GM18868 (cell line): ENCODE results near the gene POLG.
"Not testable (repeated sequence)": the region's sequence is repeated elsewhere in the genome, so short reads cannot be mapped to it uniquely, and the experiment has no call there.

Experiments
- ATAC-seq: cut with Tn5 transposase; IDR thresholded peaks from one replicate; pipeline ENCODE4 v1.9.1; 2021; ENCODE audit warnings: mild to moderate bottlenecking, moderate library complexity; ENCODE audit not compliant: unreplicated experiment

The POLG gene

GRCh38 chr15:89293012-89293411 is 41.6 kb downstream of the POLG start:
- no peak for ATAC-seq

GRCh38 chr15:89291934-89292438 is 42.6 kb downstream of the POLG start:
- no peak for ATAC-seq

DNA sequence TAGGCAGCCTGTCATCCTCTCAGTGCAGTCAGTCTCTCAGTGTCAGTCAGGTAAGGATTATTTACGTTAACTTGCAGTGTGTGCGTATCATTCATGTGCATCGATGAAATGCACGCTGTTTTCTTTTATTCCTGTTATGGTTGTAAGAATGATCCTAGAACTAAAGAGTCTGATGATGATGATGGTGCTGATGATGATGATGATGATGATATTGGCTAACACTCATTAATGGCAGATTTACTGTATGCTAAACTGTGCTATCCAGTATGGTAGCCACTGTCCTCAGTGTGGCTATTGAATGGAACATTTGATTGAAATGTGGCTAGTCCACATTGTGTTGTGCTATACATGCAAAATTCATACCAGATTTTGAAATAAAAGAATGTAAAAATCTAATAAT is 51.4 kb downstream of the POLG start:
- ATAC-seq: no peak

DNA sequence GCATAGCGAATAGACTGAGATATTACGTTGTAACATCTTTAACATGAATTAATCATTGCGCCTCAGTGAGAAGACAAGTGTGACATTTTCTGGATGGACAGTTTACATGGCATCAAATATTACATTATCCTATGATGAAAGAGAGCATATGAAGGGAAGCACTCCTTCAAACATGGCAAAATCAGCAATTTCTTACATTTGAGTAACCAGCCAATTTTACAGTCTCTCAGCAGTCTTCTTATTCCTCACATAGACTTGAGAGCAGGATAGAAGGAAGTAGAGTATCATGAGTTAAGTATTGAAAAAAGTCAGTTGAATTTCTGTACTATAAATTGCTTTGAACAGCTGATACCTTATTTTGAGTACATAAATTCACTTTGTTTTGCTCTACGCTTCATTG is 52.0 kb downstream of the POLG start:
- no peak for ATAC-seq

DNA sequence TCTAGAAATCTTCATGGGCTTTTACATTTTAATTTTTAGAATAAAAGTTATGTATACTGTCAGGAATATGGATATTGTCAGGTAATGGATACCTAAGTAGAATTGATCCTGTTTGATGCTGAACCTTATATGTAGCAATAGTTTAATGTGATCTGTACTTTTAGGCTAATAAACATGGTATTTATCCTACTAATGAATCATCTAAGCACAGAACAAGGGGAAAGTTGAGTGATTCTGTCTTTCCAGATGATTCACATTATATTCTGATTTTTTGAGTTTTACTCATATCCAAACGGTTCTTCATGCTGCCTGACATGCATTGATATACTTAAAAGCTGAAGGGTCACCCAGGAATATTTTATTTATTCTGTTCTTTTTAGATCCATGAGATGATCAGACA is 56.3 kb downstream of the POLG start:
- ATAC-seq: no peak

DNA sequence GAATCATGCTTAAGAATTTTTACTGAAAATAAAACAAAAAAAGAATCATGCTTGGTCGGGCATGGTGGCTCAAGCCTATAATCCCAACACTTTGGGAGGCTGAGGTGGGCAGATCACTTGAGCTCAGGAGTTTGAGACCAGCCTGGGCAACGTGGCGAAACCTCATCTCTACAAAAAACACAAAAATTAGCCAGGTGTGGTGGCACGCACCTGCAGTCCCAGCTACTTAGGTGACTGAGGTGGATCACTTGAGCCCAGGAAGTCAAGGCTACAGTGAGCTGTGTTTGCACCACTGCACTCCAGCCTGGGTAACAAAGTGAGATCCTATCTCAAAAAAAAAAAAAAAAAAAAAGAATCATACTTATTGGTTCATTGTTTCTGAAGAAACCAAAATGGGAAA is 57.3 kb downstream of the POLG start:
- ATAC-seq: not testable (repeated sequence)
